ENCODE results near the gene CRB3. TPM values are rescaled to one million over a fixed set of nuclear protein-coding genes. Genes with fewer than 3 reads are reported as not detected.

The CRB3 gene
- total and polyA plus RNA-seq, 9 of the 15 experiments (the other 6 are each of a cell fraction or from before 2014, with no cell fraction given) = 0.49 TPM; not detected in 8

- TF ChIP-seq RREB1 (CRISPR knock-in tag; IDR thresholded peaks at IDR 0.05) = peak; percentile 21; the same call in 1 of the 2 replicates
- no peak for TF ChIP-seq FIP1L1 (IDR thresholded peaks at IDR 0.05; ENCODE audit: low read depth, low read length, poor library complexity, severe bottlenecking)
- no peak for TF ChIP-seq CBX2 (IDR thresholded peaks at IDR 0.05; ENCODE audit: insufficient read depth, low read length, poor library complexity, severe bottlenecking)
- peak; percentile 62 for TF ChIP-seq REST (IDR thresholded peaks at IDR 0.05; ENCODE audit: borderline replicate concordance)
- TF ChIP-seq REST (CRISPR knock-in tag; IDR thresholded peaks at IDR 0.05; ENCODE audit: low read depth) = peak; percentile 83; the same call in 1 of the 2 replicates
- TF ChIP-seq RNF219 (CRISPR knock-in tag; IDR thresholded peaks at IDR 0.05) = no peak
Measured at GRCh38 chr19:6424939-6425731, 38.9 kb upstream of the CRB3 start (continued).

Data from K562 (cell line).